Karpas-422 (cell line): ENCODE measurements around the gene LYG2. TPM values are rescaled to one million over a fixed set of nuclear protein-coding genes. Genes with fewer than 3 reads are reported as not detected.

ENCODE experiments used
- small RNA-seq: library from RNA; depleted of rRNA; stranded (forward); fragments of <200 nt; gene quantifications from one replicate; pipeline ENCODE3, GENCODE V24; 2014
- total RNA-seq: library from RNA; depleted of rRNA; stranded (reverse); fragments of >200 nt; shearing (Covaris generic); gene quantifications from 2 replicates; pipeline ENCODE4 v1.2.3, GENCODE V29; 2014; ENCODE audit warnings: low replicate concordance; rRNA removed

The LYG2 gene
- total RNA-seq, 1 experiment from 2014 or later = not detected

Small RNA genes within 50 kb of the gene (small RNA-seq; reads per million reads assigned to genes)
- gene AC092587.1 = not detected

Other genes starting within 250 kb of the LYG2 start
- 1.4 and 2.0 TPM in 2 replicates for gene C2orf15, start 114.0 kb downstream of the LYG2 start, total RNA-seq
- 9.9 and 12.7 TPM in 2 replicates for gene TSGA10, start 100.7 kb downstream of the LYG2 start, total RNA-seq
- 22.0 and 42.0 TPM in 2 replicates for gene LIPT1, start 100.7 kb downstream of the LYG2 start, total RNA-seq
- 28.4 and 55.6 TPM in 2 replicates for gene MITD1, start 74.6 kb downstream of the LYG2 start, total RNA-seq
- 32.1 and 47.1 TPM in 2 replicates for gene MRPL30, start 74.5 kb downstream of the LYG2 start, total RNA-seq
- gene LYG1, start 45.5 kb upstream of the LYG2 start, total RNA-seq = 2.4 and 2.7 TPM in 2 replicates
- 19.0 and 57.2 TPM in 2 replicates for gene TXNDC9, start 80.7 kb upstream of the LYG2 start, total RNA-seq
- 20.5 and 35.5 TPM in 2 replicates for gene EIF5B, start 81.7 kb upstream of the LYG2 start, total RNA-seq
- gene REV1, start 234.4 kb upstream of the LYG2 start, total RNA-seq = 38.9 and 96.3 TPM in 2 replicates